H1 (cell line): ENCODE data around the gene CAMTA2. TPM values are rescaled to one million over a fixed set of nuclear protein-coding genes. Genes with fewer than 3 reads are reported as not detected.
"Not testable (repeated sequence)": the region's sequence is repeated elsewhere in the genome, so short reads cannot be mapped to it uniquely, and the experiment has no call there.

ENCODE experiments used
- CTCF ChIA-PET: fragments of 300-600 bp; sonication (Branson Sonifier 250); formaldehyde crosslinking; loops from one replicate; lab custom pipeline; 2021; ENCODE audit not compliant: partially characterized antibody; lab: Charles Lee
- POLR2A ChIA-PET: fragments of 300-600 bp; sonication (Branson Sonifier 250); formaldehyde crosslinking; loops from one replicate; lab custom pipeline; 2021; ENCODE audit warnings: inconsistent platforms; ENCODE audit not compliant: partially characterized antibody; lab: Charles Lee
- DNase-seq, 2 experiments: peaks; one replicate each; pipeline versions ENCODE4 v3.0.0 to v3.0.0-alpha.2; 2010 to 2022; ENCODE audit warnings: low spot score in 2 of 2, low read depth in 1 of 2, mixed read lengths in 1 of 2
- FAIRE-seq: peaks from 2 replicates; lab custom pipeline; 2011; peaks lifted over from hg19 to GRCh38; lab: Jason Lieb, UNC
- H2AFZ ChIP-seq: 2 replicates; pipeline ENCODE4 v1.8.1; 2012; ENCODE audit warnings: low read length, inconsistent platforms
- H2AK5ac ChIP-seq: 2 replicates; pipeline ENCODE4 v1.6.1; 2013; ENCODE audit warnings: low read depth, low read length
- H2BK120ac ChIP-seq: replicated peaks from 2 replicates; pipeline ENCODE3; 2013; ENCODE audit warnings: low read depth, low read length, inconsistent platforms
- H2BK12ac ChIP-seq: 2 replicates; pipeline ENCODE4 v1.6.1; 2013; ENCODE audit warnings: low read depth, low read length
- H2BK15ac ChIP-seq: 2 replicates; pipeline ENCODE4 v1.6.1; 2013; ENCODE audit warnings: low read length
- H2BK20ac ChIP-seq: 2 replicates; pipeline ENCODE4 v1.6.1; 2013; ENCODE audit warnings: low read length
- H2BK5ac ChIP-seq: 2 replicates; pipeline ENCODE4 v1.6.1; 2013; ENCODE audit warnings: low read depth, low read length
- H3K14ac ChIP-seq: 2 replicates; pipeline ENCODE4 v1.6.1; 2013; ENCODE audit warnings: inconsistent platforms; ENCODE audit not compliant: insufficient read length
- H3K18ac ChIP-seq: 2 replicates; pipeline ENCODE4 v1.6.1; 2013; ENCODE audit warnings: low read length; ENCODE audit errors: extremely low read depth
- H3K23ac ChIP-seq: 2 replicates; pipeline ENCODE4 v1.6.1; 2013; ENCODE audit warnings: inconsistent platforms; ENCODE audit not compliant: insufficient read length
- H3K23me2 ChIP-seq: 2 replicates; pipeline ENCODE4 v1.6.1; 2013; ENCODE audit warnings: low read depth, low read length
- H3K27ac ChIP-seq: 2 replicates; pipeline ENCODE4 v1.6.1; 2011; ENCODE audit warnings: low read depth, low read length, inconsistent platforms
- H3K27me3 ChIP-seq, 4 experiments: replicated peaks in 1 of 4; 1 replicate in 1 of 4; 2 replicates in 3 of 4; pipeline versions ENCODE4 v1.6.1 to v1.8.1; 2011 to 2013; ENCODE audit warnings: low read length in 3 of 4, mild to moderate bottlenecking in 3 of 4, inconsistent platforms in 2 of 4, mixed read lengths in 2 of 4, moderate library complexity in 1 of 4; ENCODE audit not compliant: control insufficient read depth in 3 of 4, insufficient read depth in 3 of 4; ENCODE audit errors: extremely low read depth in 1 of 4
- H3K36me3 ChIP-seq, 4 experiments: 2 replicates each; pipeline versions ENCODE4 v1.6.1 to v1.8.1; 2011 to 2013; ENCODE audit warnings: mild to moderate bottlenecking in 4 of 4, low read length in 3 of 4, moderate library complexity in 2 of 4, control low read depth in 1 of 4, inconsistent platforms in 1 of 4; ENCODE audit not compliant: insufficient read depth in 4 of 4, control insufficient read depth in 2 of 4
- H3K4ac ChIP-seq: replicated peaks from 2 replicates; pipeline ENCODE3; 2013; ENCODE audit warnings: low read length, low read depth, mixed read lengths, inconsistent platforms; ENCODE audit not compliant: insufficient read length
- H3K4me1 ChIP-seq, 4 experiments: replicated peaks in 1 of 4; 1 replicate in 1 of 4; 2 replicates in 3 of 4; pipeline versions ENCODE4 v1.6.1 to v1.8.1; 2011 to 2013; ENCODE audit warnings: low read length in 3 of 4, inconsistent platforms in 2 of 4, mixed read lengths in 1 of 4; ENCODE audit not compliant: insufficient read depth in 4 of 4, control insufficient read depth in 3 of 4
- H3K4me2 ChIP-seq, 2 experiments: 2 replicates each; pipeline versions ENCODE4 v1.6.1 to v1.8.1; 2011 to 2013; ENCODE audit warnings: low read depth in 2 of 2, low read length in 2 of 2, control low read depth in 1 of 2, inconsistent platforms in 1 of 2, mild to moderate bottlenecking in 1 of 2; ENCODE audit not compliant: insufficient read depth in 1 of 2
- H3K4me3 ChIP-seq, 4 experiments: fragments of 200-600, 300-600 bp in 1 of 4; sonication (generic), shearing (Covaris generic), sonication (Bioruptor Twin) in 1 of 4; 2 replicates each; pipeline versions ENCODE4 v1.5.1 to v1.8.1; 2011 to 2016; ENCODE audit warnings: low read length in 4 of 4, low read depth in 3 of 4, control low read depth in 2 of 4, inconsistent platforms in 2 of 4, mild to moderate bottlenecking in 2 of 4, mixed read lengths in 1 of 4, moderate library complexity in 1 of 4; ENCODE audit not compliant: insufficient read depth in 2 of 4; ENCODE audit errors: extremely low read depth in 1 of 4
- H3K56ac ChIP-seq: replicated peaks from 2 replicates; pipeline ENCODE3; 2013; ENCODE audit warnings: low read depth, mild to moderate bottlenecking, mixed read lengths, low read length, inconsistent platforms; ENCODE audit not compliant: insufficient read length
- H3K79me1 ChIP-seq: 2 replicates; pipeline ENCODE4 v1.6.1; 2013; ENCODE audit warnings: low read depth, low read length, control low read depth
- H3K79me2 ChIP-seq, 2 experiments: 2 replicates each; pipeline versions ENCODE4 v1.6.1 to v1.8.1; 2012 to 2013; ENCODE audit warnings: low read length in 2 of 2, mild to moderate bottlenecking in 2 of 2, inconsistent platforms in 1 of 2; ENCODE audit not compliant: insufficient read depth in 2 of 2, control insufficient read depth in 1 of 2
- H3K9ac ChIP-seq, 4 experiments: replicated peaks in 1 of 4; 1 replicate in 1 of 4; 2 replicates in 3 of 4; pipeline versions ENCODE4 v1.6.1 to v1.8.1; 2011 to 2013; ENCODE audit warnings: low read depth in 3 of 4, low read length in 3 of 4, control low read depth in 2 of 4, mild to moderate bottlenecking in 2 of 4, moderate library complexity in 2 of 4, inconsistent platforms in 1 of 4; ENCODE audit errors: extremely low read depth in 1 of 4
- H3K9me3 ChIP-seq, 2 experiments: 2 replicates each; pipeline versions ENCODE4 v1.6.1 to v1.8.1; 2012 to 2013; ENCODE audit warnings: mild to moderate bottlenecking in 2 of 2, moderate library complexity in 2 of 2, control low read depth in 1 of 2, inconsistent platforms in 1 of 2, low read depth in 1 of 2, low read length in 1 of 2, mixed read lengths in 1 of 2; ENCODE audit not compliant: insufficient read depth in 2 of 2
- H4K20me1 ChIP-seq, 2 experiments: replicated peaks in 1 of 2; 2 replicates each; pipeline versions ENCODE3 to v1.8.1; 2011 to 2013; ENCODE audit warnings: inconsistent platforms in 2 of 2, low read length in 2 of 2, mild to moderate bottlenecking in 1 of 2; ENCODE audit not compliant: insufficient read depth in 2 of 2, control insufficient read depth in 1 of 2
- H4K5ac ChIP-seq: 2 replicates; pipeline ENCODE4 v1.6.1; 2013; ENCODE audit warnings: low read length, low read depth, mixed read lengths, inconsistent platforms; ENCODE audit not compliant: insufficient read length
- H4K8ac ChIP-seq: 2 replicates; pipeline ENCODE4 v1.8.0; 2013; ENCODE audit warnings: mild to moderate bottlenecking, moderate library complexity, low read length, inconsistent platforms; ENCODE audit not compliant: insufficient read depth; ENCODE audit errors: extremely low read depth
- H4K91ac ChIP-seq: replicated peaks from 2 replicates; pipeline ENCODE3; 2013; ENCODE audit warnings: low read length, mixed read lengths, inconsistent platforms; ENCODE audit not compliant: insufficient read length
- CEBPB ChIP-seq: IDR thresholded peaks from 2 replicates; pipeline ENCODE4 v1.6.1; 2012; ENCODE audit warnings: low read depth, low read length
- POLR2AphosphoS5 ChIP-seq: IDR thresholded peaks from 2 replicates; pipeline ENCODE4 v1.6.1; 2011; ENCODE audit warnings: low read depth, low read length
- TEAD4 ChIP-seq: IDR thresholded peaks from 2 replicates; pipeline ENCODE4 v1.6.1; 2012; ENCODE audit warnings: low read depth, low read length, inconsistent platforms, mixed read lengths
- WGBS, 2 experiments: shearing (Covaris generic) in 1 of 2; methylation state at CpG; one replicate each; pipeline versions ENCODE4 v1.1.6 to v1.1.7; 2013 to 2015; ENCODE audit warnings: low lambda C conversion rate in 2 of 2, mixed read lengths in 2 of 2, inconsistent platforms in 1 of 2, low coverage in 1 of 2, missing lambda C conversion rate in 1 of 2; ENCODE audit not compliant: insufficient replicate concordance in 2 of 2, insufficient coverage in 1 of 2, insufficient read length in 1 of 2; ENCODE audit errors: extremely low coverage in 1 of 2, missing lambda C conversion rate in 1 of 2; 5-methylcytosine and 5-hydroxymethylcytosine counted together
- polyA plus RNA-seq, 7 experiments: library from polyadenylated mRNA; depleted of rRNA in 3 of 7; stranded (reverse) in 5 of 7; unstranded in 2 of 7; fragments of >200 nt in 5 of 7; fragments of 200-250 nt in 2 of 7; gene quantifications; 1 replicate in 5 of 7; 2 replicates in 1 of 7; 4 replicates in 1 of 7; pipeline versions ENCODE4 v1.2.1 to v1.2.3, GENCODE V29; 2011 to 2013; ENCODE audit warnings: missing spikeins in 2 of 7, mixed read lengths in 2 of 7
- total RNA-seq: library from RNA; stranded (reverse); fragmentation: NEBNext Ultra II Directional; extraction: Animal tissue kit (Norgen Biotek cat#: 25700); gene quantifications from 2 replicates; pipeline ENCODE4 v1.2.1, GENCODE V29; 2021

The CAMTA2 gene
- total and polyA plus RNA-seq, 2 of the 8 experiments (the other 6 are each of a cell fraction or from before 2014, with no cell fraction given) = 5.5 to 12.0 TPM

- TF ChIP-seq POLR2AphosphoS5 (no peak), CEBPB (no peak), TEAD4 (no peak)
These were observed 44.0 kb upstream of the CAMTA2 start (continued) for GRCh38 chr17:5031365-5032082.

- 0 out of 2 replicates have a peak overlapping the region, but pooled peaks have one; percentile 39 for H2BK12ac ChIP-seq
- not testable (repeated sequence) for H4K8ac ChIP-seq, H2BK120ac ChIP-seq, H3K9ac ChIP-seq, H4K91ac ChIP-seq, H2AFZ ChIP-seq, H2AK5ac ChIP-seq, H2BK20ac ChIP-seq, H2BK15ac ChIP-seq, H3K4me1 ChIP-seq, H4K20me1 ChIP-seq, H3K23ac ChIP-seq, H2BK5ac ChIP-seq, H3K18ac ChIP-seq, H3K23me2 ChIP-seq, H3K4ac ChIP-seq, H3K79me2 ChIP-seq, H3K36me3 ChIP-seq, FAIRE-seq, H3K56ac ChIP-seq, H3K4me2 ChIP-seq, H3K4me3 ChIP-seq, H3K79me1 ChIP-seq, H3K14ac ChIP-seq, DNase-seq, H3K9me3 ChIP-seq, H3K27ac ChIP-seq, H4K5ac ChIP-seq
- POLR2A ChIA-PET = interaction anchor here (1.1 to 1.4 kb wide), 2 partner anchors 49 to 63 kb away, joined by 3 read pairs; no protein-coding TSS in a partner anchor
- CTCF ChIA-PET = interaction anchor here (1.0 to 11.5 kb wide), 10 partner anchors 10 to 50 kb away, joined by 3 to 102 read pairs (median 6); partner anchors contain the start of gene CAMTA2
- 93% methylated on average over 2 of the region's 2 CpGs; no CpG with 5 or more reads in 1 of the 2 experiments for WGBS, 2 experiments
- peaks cover 0 to 13% (median 1%) of the 10 kb centered on the region in 4 experiments; a peak in 5 of 7 replicates for H3K27me3 ChIP-seq
These were observed 42.7 kb upstream of the CAMTA2 start for GRCh38 chr17:5030168-5030567.
